Stomach (tissue), 9 donors: ENCODE data around the gene PSMB3. TPM values are rescaled to one million over a fixed set of nuclear protein-coding genes. Genes with fewer than 3 reads are reported as not detected.
"Not testable (repeated sequence)": the region's sequence is repeated elsewhere in the genome, so short reads cannot be mapped to it uniquely, and the experiment has no call there.

Source experiments
- DNase-seq, 2 donors: peaks; one replicate each; pipeline versions ENCODE4 v3.0.0 to v3.0.0-alpha.2; 2013 to 2019
- H3K27ac ChIP-seq, 5 donors: fragments of 200-600 bp in 4 of 5; sonication (generic) in 4 of 5; one replicate each; pipeline ENCODE4 v1.5.1; 2013 to 2019; ENCODE audit warnings: mild to moderate bottlenecking in 1 of 5, moderate library complexity in 1 of 5
- H3K27me3 ChIP-seq, 3 donors: fragments of 200-600 bp; sonication (generic); one replicate each; pipeline ENCODE4 v1.5.1; 2017 to 2019; ENCODE audit warnings: mixed run types in 1 of 3
- H3K36me3 ChIP-seq, 4 donors: fragments of 200-600 bp; sonication (generic); 1 replicate in 3 of 4; 2 replicates in 1 of 4; pipeline ENCODE4 v1.5.1; 2016 to 2019
- H3K4me1 ChIP-seq, 4 donors: fragments of 200-600 bp; sonication (generic); one replicate each; pipeline ENCODE4 v1.5.1; 2016 to 2019
- H3K4me3 ChIP-seq, 4 donors: fragments of 200-600 bp; sonication (generic) in 3 of 4; one replicate each; pipeline ENCODE4 v1.5.1; 2016 to 2019; ENCODE audit warnings: mild to moderate bottlenecking in 1 of 4
- H3K9me3 ChIP-seq, 4 donors: fragments of 200-600 bp; sonication (generic); one replicate each; pipeline ENCODE4 v1.5.1; 2016 to 2019
- EP300 ChIP-seq: sonication (generic); formaldehyde crosslinking; IDR thresholded peaks from one replicate; pipeline ENCODE4 v1.6.1; 2017; ENCODE audit warnings: antibody characterized with exemption
- POLR2A ChIP-seq, 4 donors: fragments of 450-650 bp; IDR thresholded peaks; one replicate each; pipeline ENCODE4 v1.6.1; 2016; ENCODE audit warnings: antibody characterized with exemption in 4 of 4, control low read depth in 2 of 4, mild to moderate bottlenecking in 1 of 4, moderate library complexity in 1 of 4
- POLR2AphosphoS5 ChIP-seq, 3 donors: sonication (generic); formaldehyde crosslinking; IDR thresholded peaks; one replicate each; pipeline ENCODE4 v1.6.1; 2016; ENCODE audit warnings: antibody characterized with exemption in 3 of 3
- WGBS, 5 donors: extraction: QIAGEN DNeasy Blood & Tissue Kit in 3 of 5; methylation state at CpG; one replicate each; pipeline versions ENCODE4 v1.1.5 to v1.1.7; 2013 to 2018; 5-methylcytosine and 5-hydroxymethylcytosine counted together
- intact Hi-C: fragments of 100-400 bp; cut with DNase I; formaldehyde crosslinking; loops from one replicate; pipeline ENCODE4 v1.15.1; 2023; ENCODE audit warnings: low total_unique reads
- polyA plus RNA-seq, 3 donors: library from polyadenylated mRNA; stranded (reverse); fragments of 200-250 nt; gene quantifications; one replicate each; pipeline ENCODE4 v1.2.3, GENCODE V29; 2013
- total RNA-seq, 5 donors: library from RNA; depleted of rRNA; stranded (reverse); fragments of >200 nt; gene quantifications; one replicate each; pipeline versions ENCODE4 v1.1.0 to v1.2.3, GENCODE V29; 2014 to 2016
- TF ChIP-seq, protein P1 (sequence below), 7 experiments: fragments of 450-650 bp in 4 of 7; fragments of 200-600 bp in 3 of 7; sonication (generic) in 3 of 7; IDR thresholded peaks; one replicate each; pipeline ENCODE4 v1.5.1; 2016 to 2019; ENCODE audit warnings: antibody characterized with exemption in 7 of 7, control low read depth in 2 of 7, mild to moderate bottlenecking in 1 of 7
- donor health status: healthy with polysubstance abuse.
- donor health status: Bipolar disorder and iron deficiency.
- donor health status: healthy.

The PSMB3 gene
- total and polyA plus RNA-seq, 8 donors: 29.0 to 281 (median 191) TPM

DNA sequence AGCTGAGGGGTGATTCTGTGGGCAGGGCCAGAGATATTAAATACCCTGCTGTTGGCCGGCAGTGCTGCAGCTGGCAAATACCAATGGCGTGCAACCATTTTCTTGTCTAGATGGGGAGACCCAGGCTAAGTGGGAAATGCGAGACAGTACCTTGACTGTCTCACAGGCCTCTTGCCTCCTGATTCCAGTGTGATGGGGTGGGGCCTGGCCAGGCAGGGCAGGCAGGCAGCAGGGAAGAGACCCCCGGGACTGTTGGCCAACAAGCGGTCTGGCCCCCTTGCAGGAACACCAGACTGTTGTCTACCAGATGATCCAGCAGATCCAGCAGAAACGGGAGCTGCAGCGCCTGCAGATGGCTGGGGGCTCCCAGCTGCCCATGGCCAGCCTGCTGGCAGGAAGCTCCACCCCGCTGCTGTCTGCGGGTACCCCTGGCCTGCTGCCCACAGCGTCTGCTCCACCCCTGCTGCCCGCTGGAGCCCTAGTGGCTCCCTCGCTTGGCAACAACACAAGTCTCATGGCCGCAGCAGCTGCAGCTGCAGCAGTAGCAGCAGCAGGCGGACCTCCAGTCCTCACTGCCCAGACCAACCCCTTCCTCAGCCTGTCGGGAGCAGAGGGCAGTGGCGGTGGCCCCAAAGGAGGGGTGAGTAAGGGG is 28.1 kb upstream of the PSMB3 start:
- Histone ChIP-seq H3K27ac (peak overlapping the region in 3 of 5 donors; percentile 1 to 20 (median 13)), H3K4me1 (peaks cover 22 to 51% (median 42%) of the 10 kb centered on the region in 4 donors), H3K4me3 (peak overlapping the region in 1 of 4 donors; percentile 12), H3K9me3 (no peaks in the 10 kb centered on the region), H3K27me3 (no peaks in the 10 kb centered on the region), H3K36me3 (peaks cover 32 to 63% (median 57%) of the 10 kb centered on the region in 4 donors)
- 27 to 43% (median 33%) methylated on average over 9 to 16 of the region's 16 CpGs for WGBS, 5 donors
- intact Hi-C loops: no loop called here
- TF ChIP-seq POLR2A (IDR thresholded peaks at IDR 0.05): no peak
- TF ChIP-seq POLR2AphosphoS5 (IDR thresholded peaks at IDR 0.05): peak in 1 of 3 donors; percentile 49
- no peak for TF ChIP-seq EP300
- TF ChIP-seq, protein P1, sequence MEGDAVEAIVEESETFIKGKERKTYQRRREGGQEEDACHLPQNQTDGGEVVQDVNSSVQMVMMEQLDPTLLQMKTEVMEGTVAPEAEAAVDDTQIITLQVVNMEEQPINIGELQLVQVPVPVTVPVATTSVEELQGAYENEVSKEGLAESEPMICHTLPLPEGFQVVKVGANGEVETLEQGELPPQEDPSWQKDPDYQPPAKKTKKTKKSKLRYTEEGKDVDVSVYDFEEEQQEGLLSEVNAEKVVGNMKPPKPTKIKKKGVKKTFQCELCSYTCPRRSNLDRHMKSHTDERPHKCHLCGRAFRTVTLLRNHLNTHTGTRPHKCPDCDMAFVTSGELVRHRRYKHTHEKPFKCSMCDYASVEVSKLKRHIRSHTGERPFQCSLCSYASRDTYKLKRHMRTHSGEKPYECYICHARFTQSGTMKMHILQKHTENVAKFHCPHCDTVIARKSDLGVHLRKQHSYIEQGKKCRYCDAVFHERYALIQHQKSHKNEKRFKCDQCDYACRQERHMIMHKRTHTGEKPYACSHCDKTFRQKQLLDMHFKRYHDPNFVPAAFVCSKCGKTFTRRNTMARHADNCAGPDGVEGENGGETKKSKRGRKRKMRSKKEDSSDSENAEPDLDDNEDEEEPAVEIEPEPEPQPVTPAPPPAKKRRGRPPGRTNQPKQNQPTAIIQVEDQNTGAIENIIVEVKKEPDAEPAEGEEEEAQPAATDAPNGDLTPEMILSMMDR (IDR thresholded peaks at IDR 0.05): no peak
- DNase-seq: peak; percentile 77 to 88

DNA sequence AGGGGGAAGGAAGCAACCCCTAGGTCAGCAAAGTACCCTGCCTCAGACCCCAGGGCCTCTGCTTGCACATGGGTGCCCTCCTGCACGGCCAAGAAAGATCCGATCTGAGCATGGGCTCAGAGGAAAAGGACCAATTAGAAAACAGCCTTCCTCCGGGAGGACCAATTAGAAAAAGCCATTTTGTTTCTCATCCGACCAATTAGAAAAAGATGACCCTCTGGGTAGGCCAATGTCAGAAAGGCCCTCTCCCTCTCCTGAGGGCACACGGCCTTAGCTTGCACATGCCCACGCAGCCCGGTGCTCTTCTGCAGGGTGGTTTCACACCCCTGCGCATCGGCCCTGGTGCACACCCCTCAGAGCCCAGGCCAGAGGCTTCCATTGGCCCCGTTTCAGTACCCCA is 27.5 kb upstream of the PSMB3 start:
- TF ChIP-seq POLR2A (IDR thresholded peaks at IDR 0.05) (no peak), EP300 (no peak), POLR2AphosphoS5 (IDR thresholded peaks at IDR 0.05) (no peak)
- TF ChIP-seq, protein P1 (IDR thresholded peaks at IDR 0.05): no peak
- H3K4me3 ChIP-seq: peak overlapping the region in 1 of 4 donors; percentile 12
- intact Hi-C loops: no loop called here
- peaks cover 32 to 57% (median 51%) of the 10 kb centered on the region in 4 donors for H3K36me3 ChIP-seq
- H3K4me1 ChIP-seq: peaks cover 26 to 55% (median 44%) of the 10 kb centered on the region in 4 donors
- 55 to 70% (median 62%) methylated on average over 10 of the region's 10 CpGs for WGBS, 5 donors
- no peaks in the 10 kb centered on the region for H3K27me3 ChIP-seq
- DNase-seq: no peak
- H3K9me3 ChIP-seq: no peaks in the 10 kb centered on the region
- peak overlapping the region in 1 of 5 donors; percentile 13 for H3K27ac ChIP-seq

DNA sequence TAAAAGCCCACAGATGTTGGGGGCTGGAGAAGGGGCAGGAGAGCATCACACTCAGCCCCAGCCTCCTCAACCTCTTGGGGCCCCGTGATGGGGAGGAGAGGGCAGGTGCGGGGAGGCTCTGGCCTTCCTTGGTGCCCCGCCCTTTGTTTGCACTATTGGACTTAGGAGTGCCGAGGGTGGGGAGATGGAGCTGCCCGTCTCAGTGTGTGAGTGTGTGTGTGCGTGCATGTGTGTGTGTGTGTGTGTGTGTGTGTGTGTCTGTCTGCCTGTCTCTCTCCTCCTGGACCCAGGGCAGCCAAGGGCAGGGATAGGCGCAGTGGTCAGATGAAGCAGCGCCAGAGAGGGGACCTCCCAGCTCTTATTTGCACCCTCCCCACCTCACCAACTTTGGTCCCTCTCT is 26.4 kb upstream of the PSMB3 start:
- H3K4me1 ChIP-seq: peaks cover 30 to 63% (median 48%) of the 10 kb centered on the region in 4 donors
- peaks cover 25 to 46% (median 40%) of the 10 kb centered on the region in 4 donors for H3K36me3 ChIP-seq
- H3K27me3 ChIP-seq, intact Hi-C loops, H3K27ac ChIP-seq, H3K9me3 ChIP-seq, H3K4me3 ChIP-seq: not testable (repeated sequence)
- DNase-seq: peak in 1 of 2 donors; percentile 79
- 20 to 43% (median 28%) methylated on average over 2 to 8 of the region's 8 CpGs for WGBS, 5 donors

DNA sequence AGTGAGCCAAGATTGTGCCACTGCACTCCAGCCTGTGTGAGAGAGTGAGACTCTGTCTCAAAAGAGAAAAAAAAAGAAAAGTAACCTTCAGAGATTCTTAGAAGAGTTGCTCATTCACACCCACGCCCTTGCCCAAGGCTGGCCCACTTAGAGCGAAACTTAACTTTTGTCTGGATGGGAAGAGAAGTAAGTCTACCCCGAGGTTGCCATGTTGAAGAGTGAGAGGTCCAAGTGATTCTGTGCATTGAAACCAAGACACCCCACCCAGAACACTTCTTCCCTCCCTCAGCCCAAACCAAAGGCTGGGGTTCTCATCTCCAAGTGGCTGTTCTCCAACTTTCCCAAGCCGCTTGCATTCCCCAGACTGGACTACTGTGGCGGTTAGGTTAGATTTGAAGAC is 24.8 kb upstream of the PSMB3 start:
- WGBS, 5 donors: 74 to 85% (median 81%) methylated on average over 5 of the region's 5 CpGs
- DNase-seq: no peak
- H3K4me1 ChIP-seq: peaks cover 46 to 79% (median 63%) of the 10 kb centered on the region in 4 donors
- H3K36me3 ChIP-seq: peaks cover 18 to 32% (median 26%) of the 10 kb centered on the region in 4 donors
- no peak overlapping the region for H3K4me3 ChIP-seq
- peak overlapping the region in 4 of 5 donors; percentile 34 to 97 (median 40) for H3K27ac ChIP-seq
- no peaks in the 10 kb centered on the region for H3K9me3 ChIP-seq
- intact Hi-C loops: no loop called here
- no peaks in the 10 kb centered on the region for H3K27me3 ChIP-seq
- TF ChIP-seq EP300 (no peak), POLR2AphosphoS5 (IDR thresholded peaks at IDR 0.05) (no peak), POLR2A (IDR thresholded peaks at IDR 0.05) (no peak)
- TF ChIP-seq, protein P1 (IDR thresholded peaks at IDR 0.05): no peak

DNA sequence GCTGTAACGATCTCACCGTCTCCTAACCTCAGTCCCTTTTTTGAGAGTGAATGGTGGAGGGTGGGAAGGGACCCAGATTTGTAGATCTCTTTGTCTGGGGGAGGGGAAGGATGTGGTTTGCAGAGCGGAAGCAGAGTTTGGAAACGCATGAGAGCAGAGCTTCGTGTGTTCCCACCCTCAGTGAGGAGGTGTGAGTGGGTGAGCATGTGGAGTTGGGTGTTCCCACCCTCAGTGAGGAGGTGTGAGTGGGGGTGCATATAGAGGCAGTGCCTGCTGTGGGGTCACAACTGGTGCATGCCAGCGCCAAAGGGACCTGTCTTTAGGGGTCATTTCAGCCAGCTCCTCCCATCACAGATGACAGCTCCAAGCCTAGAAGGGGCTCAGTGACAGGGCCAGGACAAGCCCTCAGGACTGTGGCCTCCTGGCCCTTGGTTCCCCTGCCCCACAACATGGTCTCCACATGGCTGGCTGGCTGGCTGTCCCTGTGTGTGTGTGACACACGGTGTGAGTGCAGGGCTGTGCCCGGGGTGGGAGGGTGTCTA is 24.2 kb upstream of the PSMB3 start:
- DNase-seq: peak in 1 of 2 donors; percentile 70
- Histone ChIP-seq H3K9me3 (no peaks in the 10 kb centered on the region), H3K4me3 (no peak overlapping the region), H3K27ac (peak overlapping the region in 4 of 5 donors; percentile 34 to 97 (median 63)), H3K27me3 (no peaks in the 10 kb centered on the region), H3K4me1 (peaks cover 52 to 85% (median 69%) of the 10 kb centered on the region in 4 donors), H3K36me3 (peaks cover 13 to 29% (median 26%) of the 10 kb centered on the region in 4 donors)
- TF ChIP-seq POLR2AphosphoS5 (IDR thresholded peaks at IDR 0.05) (no peak), POLR2A (IDR thresholded peaks at IDR 0.05) (no peak), EP300 (no peak)
- TF ChIP-seq, protein P1 (IDR thresholded peaks at IDR 0.05): no peak
- intact Hi-C loops: no loop called here
- 65 to 71% (median 68%) methylated on average over 7 to 8 of the region's 8 CpGs for WGBS, 5 donors
